ENCODE results near the gene CCDC167.

Gene CCDC167

DNA sequence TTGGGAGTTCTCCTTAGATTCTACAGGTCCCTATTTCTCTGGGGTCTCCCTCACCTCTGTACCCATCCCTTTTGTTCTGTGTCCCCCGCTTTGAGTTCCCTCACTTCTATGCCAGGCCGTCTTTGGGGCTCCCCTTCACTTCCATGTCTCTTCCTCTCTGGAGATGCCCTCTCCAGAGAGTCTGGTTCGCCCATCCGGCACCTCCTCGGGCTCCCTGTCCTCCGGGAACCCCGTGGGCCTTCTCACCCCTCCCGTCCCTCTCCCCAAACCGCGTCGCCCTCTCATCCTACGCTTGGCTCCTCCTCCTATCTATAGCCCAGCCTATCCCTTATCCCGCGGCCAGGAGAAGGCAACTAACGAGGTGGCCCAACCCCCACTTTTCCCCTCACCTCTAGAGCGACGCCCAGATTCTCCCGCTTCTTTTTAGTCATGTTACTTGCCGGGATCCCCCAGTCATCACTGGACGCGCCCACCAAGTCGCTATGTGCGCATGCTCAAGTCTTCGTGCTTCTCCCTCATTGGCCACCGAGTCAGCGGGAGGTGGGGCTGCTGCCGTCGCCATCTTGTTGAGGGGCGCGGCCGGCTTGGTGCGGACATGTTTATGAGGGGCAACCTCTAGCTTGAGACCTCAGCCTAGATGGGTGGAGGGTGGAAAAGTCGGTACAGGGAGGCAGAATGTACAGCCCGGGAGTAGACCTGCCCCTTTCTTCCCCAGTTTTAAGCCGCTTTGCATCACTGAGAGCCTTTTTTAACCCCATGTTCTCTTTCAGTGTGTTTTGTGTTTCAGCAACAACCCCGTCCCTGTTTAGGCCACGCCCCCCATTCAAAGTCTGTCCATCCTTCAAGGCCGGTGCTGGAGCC is at the start of gene CCDC167:
Gene CCDC167 (minus strand): TSS at position 461 of the 861 bp plus-strand sequence. CDS start 30 bp downstream, at position 431.
- DNase-seq: peak; percentile 97

GRCh38 chr6:37549154-37549553 is 49.5 kb upstream of the CCDC167 start:
- DNase-seq: no peak

- no peak for DNase-seq
These were observed 48.5 kb upstream of the CCDC167 start for GRCh38 chr6:37548067-37548674.

- DNase-seq: no peak
These were observed 47.9 kb upstream of the CCDC167 start for GRCh38 chr6:37547564-37548061.

DNA sequence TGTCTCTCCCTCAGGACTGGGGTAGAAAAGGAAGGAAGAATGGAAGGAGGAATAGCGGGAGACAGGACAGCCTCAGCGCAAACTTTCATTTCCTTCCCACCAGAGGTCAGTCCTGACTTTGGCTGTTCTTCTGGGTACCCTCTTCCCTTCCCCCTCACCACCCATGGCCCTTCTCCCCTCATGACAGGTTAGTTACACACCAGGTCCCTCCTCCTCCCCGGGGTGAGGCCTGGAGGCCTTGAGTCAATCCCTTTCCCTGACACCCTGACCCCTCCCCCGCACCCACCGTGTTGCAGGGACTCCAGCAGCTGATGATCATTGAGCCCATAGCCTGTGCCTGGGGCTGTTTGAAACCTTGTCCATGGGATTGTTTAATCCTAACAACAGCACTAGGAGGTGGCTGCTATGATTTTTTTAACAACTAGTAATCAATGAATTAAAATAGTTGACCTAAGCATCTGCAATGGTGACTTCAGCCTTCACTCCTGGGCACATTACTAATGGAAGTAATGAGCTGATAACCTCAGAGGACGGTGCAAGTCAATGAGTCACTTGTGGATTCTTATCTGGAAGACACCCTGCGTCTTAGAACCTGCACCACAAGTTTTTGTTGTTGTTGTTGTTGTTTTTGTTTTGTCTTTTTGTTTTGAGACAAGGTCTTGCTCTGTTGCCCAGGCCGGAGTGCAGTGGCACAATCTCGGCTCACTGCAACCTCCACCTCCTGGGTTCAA is 46.6 kb upstream of the CCDC167 start:
- no peak for DNase-seq

DNA sequence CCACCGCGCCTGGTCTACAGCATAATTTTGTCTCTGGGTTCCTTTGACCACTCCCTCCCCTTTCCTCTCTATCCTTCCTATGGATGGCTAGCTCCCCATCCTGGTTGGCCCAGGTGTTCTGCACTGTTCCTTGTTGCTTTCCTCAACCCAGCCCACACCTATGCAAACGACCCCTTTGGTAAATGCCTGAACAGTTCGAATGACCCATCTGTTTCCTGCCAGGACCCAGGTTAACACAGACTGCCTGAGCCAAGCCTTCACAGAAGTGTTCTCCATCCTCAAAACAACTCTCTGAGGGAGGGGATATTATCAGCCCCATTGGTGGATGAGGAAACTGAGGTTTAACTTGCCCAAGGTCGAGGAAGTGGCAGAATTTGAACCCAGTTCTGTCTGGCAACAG is 44.8 kb upstream of the CCDC167 start:
- no peak for DNase-seq

DNA sequence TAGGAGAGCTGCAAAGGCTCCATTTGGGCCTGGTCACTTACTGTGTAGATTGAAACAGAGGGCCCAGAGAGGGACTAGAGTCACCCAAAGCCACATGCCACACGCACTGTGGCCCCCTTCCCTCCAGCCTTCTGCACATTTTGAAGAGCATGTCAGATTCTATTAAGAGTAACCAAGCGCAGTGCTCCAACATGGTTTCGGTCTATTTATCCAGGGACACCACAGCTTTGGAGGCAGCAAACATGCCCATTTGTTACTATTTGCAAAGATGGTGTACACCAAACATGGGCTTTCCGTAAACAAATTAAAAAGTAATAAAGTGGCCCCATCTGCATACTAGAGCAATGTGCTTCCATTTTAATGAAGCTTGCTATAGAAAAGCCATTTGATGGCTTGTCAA is 43.7 kb upstream of the CCDC167 start:
- DNase-seq: no peak

DNA sequence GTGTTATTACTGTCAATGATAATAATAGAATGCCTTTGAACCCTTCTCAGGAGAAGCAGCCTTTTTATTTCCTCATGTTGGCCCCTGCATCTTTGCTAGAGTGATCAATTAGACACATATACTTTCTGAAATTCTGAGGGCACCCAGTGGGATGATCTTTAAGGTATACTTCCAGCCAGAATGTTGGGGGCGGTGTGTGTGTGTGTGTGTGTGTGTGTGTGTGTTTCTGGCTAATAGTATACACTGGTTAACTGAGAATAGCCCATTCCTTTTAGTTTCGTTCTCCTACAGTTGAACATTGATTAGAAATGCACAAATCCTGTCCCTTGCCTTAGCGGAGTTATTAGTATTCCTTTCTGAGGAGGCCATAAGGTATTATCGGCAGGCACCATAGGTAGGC is 41.7 kb upstream of the CCDC167 start:
- DNase-seq: no peak

GRCh38 chr6:37540390-37540789 is 40.7 kb upstream of the CCDC167 start:
- DNase-seq: no peak

DNA sequence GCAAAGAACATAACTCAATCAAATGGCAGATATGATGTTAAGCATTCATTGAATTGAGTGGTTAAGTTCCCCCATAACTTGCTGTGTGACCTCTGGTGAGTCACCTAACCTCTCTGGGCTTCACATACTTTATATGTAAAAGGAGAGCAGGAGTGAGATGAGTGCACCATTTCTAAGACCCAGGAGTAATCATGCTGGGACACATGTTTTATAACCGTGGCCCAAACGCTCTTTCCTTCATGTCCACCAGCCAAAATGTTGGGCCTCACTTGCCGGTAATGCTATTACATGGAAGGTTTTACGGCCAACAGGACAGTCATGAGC is 40.3 kb upstream of the CCDC167 start:
- no peak for DNase-seq

DNA sequence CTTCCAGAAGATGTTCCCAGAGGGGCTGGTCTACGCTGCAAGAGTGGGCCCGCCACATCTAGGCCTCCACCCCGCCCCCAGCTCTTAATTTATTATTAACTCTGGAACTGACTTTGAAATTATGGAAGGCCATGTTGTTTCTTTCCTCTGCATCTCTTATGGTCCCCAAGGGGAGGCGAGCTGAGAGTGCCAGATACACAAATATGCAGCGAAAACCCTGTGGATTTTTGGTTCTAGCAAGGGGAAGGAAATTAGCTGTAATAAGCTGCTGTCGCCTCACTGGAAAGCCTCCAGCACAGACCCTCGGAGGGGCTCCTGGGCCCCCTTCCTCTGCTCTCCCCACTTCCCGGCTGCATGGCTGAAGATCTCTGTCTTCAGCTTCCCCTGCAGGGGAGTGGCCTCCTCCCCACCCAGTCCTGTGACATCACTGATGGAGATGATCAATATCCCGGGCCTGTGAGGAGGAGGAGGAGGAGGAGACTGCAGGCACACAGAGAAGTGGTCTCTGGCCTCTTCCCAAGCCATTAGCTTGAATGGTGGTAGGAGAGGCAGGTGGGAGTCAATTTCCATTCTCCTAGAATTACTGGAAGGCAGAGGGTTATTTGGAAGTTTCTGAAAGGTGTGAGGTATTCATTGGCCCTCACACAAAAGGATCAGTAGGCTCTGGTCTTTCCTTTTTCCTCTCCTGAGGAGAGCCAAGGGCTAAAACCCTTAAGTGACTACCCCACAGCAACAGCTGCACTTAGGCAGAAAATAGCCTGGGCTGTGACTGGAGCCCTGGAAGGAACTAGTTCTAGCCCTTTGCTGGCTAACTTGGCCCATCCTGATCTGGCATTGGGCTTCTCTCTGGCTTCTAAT is 39.7 kb upstream of the CCDC167 start:
- no peak for DNase-seq

DNA sequence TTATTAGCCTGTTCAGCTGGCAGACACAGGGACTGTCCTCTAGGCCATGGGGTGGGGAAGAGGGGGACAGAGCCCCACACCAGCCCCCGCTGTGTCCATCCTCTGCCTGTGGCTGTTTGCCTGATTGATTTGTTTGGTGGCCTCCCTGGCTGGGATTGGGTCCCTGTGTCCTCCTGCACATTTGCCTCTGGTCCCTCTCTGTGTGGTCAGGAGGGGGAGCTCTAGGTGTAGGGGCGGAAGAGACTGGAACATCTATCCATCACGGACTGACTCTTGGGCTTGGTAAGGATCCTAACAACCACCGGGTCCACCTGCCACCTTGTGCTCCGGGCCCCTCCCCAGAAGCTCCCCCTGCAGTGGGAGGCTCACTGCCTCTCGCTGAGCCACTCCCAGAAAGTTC is 38.4 kb upstream of the CCDC167 start:
- DNase-seq: no peak

GRCh38 chr6:37537548-37537947 is 37.9 kb upstream of the CCDC167 start:
- no peak for DNase-seq

DNA sequence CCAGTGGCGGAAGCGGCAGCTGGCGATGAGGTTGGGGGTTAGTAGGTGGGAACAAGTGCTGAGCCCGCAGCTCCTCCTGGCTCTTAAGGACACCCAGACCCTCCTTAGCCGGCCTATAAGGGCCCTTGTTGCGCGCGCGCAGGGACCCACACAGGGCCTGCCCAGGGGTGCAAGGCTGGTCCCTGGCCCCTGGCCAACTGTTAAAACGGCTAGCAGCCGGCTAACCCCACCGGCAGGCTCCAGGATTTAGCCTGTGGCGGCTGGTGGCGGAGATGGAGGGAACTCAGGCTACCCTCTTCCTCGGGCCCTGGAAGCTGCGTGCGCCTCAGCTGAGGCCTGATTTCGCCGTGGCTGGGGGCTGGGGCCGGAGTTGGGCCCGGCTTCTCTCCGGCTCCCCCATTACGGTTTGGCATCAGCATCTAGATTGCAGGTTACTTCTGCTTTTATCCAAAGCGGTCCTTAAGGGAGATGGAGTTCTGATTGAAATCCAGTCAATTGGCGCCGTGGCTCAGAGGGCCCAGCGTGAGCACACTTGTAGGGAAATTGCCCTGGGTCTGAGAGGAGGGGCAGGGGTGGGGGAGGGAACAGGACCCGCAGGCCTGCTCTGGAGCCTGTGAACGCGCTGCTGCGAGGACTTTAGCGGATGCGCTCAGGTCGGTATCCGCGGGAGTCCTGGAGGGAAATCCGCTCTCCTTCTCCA is 36.9 kb upstream of the CCDC167 start:
- DNase-seq: no peak

DNA sequence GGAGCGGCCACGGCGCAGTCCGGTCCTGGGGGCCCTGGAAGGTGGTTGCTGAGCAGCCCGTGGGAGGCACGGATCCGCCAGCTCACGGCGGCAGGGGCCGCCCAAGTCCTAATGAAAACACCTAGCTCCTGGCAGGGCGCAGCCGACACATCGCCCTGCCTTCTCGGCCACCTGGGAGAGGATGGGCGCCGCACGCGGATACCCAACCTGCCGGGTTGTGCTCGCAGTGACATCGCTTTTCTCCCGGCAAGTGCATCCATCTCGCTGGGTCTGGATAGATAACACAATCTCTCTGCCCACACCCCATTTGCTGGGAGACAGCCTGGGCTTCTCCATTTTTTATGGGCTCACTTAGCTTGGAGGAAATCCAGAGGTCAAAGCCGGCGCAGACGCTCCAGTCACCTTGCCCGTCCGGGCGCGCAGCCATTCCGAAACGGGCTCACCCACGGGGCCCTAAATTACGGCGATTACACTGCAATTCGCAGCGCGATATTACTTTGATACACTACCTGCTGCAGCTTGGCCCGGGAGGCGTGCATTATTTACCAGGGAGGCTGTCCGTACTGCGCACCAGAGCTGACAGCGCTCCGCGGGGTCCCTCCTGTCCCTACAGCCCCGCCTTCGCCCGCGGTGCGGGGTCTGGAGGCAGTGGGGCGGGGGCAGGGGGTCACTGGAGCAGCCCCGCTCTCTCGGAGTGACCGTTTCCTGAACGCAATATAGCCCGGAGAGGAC is 36.2 kb upstream of the CCDC167 start:
- peak; percentile 72 for DNase-seq

GRCh38 chr6:37535428-37535758 is 35.7 kb upstream of the CCDC167 start:
- DNase-seq: no peak

DNA sequence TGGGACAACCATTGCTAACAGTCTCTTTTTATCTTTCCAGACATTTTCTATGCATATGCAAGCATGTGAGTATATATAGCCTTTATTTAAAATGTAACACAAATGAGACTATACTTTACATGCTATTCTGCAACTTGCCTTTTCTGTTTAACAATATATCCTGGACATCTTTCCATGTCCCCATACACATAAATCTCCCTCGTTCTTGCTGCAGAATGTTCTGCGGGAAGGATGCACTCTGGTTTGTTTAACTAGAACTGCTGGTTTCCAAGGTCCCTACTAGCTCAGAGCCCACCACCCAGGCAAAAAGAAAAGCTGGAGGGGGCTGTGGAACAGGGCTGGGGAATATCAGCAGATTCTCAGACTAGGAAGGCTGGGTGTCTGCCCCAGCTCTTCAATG is 35.2 kb upstream of the CCDC167 start:
- DNase-seq: no peak

- no peak for DNase-seq
These were observed 32.4 kb upstream of the CCDC167 start for GRCh38 chr6:37532122-37532521.

- no peak for DNase-seq
These were observed 31.8 kb upstream of the CCDC167 start for GRCh38 chr6:37531437-37532036.

DNA sequence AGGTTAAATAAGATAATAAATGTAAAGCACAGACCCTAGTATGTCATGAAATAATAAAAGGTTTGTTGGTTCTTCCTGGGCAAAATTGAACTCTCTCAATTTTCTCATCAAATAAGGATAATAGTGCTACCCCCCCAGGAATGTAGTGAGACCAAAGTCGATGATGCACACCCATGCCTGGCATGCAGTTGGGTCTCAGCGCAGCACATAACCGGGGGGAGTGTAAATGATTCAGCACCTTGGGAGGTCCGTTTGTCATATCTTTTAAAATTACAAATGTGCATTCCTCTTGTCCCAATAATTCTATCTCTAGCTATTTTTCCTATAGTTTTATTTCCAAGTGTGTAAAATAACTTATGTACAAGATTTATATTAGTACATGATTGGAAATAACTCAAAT is 31.3 kb upstream of the CCDC167 start:
- no peak for DNase-seq

DNA sequence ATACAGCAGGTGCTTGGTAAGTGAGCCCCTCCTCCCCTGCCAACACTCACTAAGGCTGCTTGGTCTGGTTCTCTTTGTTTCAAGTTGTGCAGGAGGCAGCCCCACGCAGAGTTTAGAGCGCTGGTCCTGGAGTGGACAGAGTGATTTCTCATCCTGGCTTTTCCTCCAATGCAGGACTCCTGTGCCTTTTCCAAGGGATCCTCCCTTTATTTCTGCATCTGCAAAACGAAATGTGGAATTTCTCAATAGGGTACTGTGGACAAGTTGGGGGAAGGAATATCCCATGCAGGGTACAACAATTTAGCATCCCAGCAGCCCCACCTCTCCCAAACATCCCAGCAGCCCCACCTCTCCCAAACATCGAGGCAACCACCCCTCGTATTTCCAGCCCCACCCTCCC is 30.6 kb upstream of the CCDC167 start:
- no peak for DNase-seq

Data from activated CD8-positive, alpha-beta memory T cell treated with anti-CD3 and anti-CD28 coated beads for 24 hours (primary cell).